CD4-positive, alpha-beta T cell treated with Interleukin-2 at 100 ng/mL for 4 hours (primary cell): ENCODE results near the gene ZBTB40.

ENCODE experiments used
- DNase-seq: peaks from one replicate; pipeline ENCODE4 v3.0.0-alpha.2; 2020; ENCODE audit warnings: low spot score

Gene ZBTB40, protein sequence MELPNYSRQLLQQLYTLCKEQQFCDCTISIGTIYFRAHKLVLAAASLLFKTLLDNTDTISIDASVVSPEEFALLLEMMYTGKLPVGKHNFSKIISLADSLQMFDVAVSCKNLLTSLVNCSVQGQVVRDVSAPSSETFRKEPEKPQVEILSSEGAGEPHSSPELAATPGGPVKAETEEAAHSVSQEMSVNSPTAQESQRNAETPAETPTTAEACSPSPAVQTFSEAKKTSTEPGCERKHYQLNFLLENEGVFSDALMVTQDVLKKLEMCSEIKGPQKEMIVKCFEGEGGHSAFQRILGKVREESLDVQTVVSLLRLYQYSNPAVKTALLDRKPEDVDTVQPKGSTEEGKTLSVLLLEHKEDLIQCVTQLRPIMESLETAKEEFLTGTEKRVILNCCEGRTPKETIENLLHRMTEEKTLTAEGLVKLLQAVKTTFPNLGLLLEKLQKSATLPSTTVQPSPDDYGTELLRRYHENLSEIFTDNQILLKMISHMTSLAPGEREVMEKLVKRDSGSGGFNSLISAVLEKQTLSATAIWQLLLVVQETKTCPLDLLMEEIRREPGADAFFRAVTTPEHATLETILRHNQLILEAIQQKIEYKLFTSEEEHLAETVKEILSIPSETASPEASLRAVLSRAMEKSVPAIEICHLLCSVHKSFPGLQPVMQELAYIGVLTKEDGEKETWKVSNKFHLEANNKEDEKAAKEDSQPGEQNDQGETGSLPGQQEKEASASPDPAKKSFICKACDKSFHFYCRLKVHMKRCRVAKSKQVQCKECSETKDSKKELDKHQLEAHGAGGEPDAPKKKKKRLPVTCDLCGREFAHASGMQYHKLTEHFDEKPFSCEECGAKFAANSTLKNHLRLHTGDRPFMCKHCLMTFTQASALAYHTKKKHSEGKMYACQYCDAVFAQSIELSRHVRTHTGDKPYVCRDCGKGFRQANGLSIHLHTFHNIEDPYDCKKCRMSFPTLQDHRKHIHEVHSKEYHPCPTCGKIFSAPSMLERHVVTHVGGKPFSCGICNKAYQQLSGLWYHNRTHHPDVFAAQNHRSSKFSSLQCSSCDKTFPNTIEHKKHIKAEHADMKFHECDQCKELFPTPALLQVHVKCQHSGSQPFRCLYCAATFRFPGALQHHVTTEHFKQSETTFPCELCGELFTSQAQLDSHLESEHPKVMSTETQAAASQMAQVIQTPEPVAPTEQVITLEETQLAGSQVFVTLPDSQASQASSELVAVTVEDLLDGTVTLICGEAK

DNA sequence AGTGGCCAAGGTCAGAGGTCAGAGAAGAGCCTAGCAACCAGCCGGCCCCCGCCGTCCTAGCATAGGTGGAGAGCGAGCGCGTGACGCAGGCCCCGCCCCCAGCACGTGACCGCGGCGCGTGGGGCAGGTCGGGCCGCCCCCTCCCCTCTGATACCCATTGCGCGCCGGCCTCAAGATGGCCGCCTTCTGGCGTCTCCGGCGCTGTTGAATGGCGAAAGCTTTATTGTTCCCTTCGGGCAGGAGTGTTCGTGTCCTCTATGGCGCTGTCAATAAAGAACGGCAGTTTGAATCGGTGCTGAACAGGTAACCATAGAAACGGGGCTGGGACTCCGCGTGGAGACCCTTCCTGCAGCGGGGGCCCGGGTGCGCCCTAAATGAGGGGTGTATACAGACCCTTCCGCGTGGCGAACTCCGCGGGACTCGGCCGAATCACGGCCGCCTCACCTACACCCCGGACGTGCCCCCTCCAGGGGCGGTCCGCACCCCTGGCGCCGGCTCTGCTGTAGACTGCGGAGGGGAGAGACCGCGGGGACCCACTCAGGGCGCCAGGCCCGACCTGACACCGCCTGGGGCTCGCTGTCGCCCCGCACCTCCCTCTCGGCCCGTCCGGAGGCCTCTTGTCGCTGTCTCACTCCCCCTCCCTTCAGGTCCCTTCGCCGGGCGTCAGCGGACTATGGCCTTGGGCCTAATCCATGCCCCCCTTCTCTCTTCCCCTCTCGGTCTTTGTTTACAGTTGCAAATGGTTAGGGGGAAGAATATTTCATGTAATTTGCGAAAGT is at the start of gene ZBTB40:
Gene ZBTB40, plus strand, starts transcription at position 150 of the 779 bp plus-strand sequence. CDS start 38,098 bp downstream, outside the sequence.
- peak; percentile 93 for DNase-seq

GRCh38 chr1:22402356-22403053 is 49.1 kb upstream of the ZBTB40 start:
- DNase-seq = no peak

DNA sequence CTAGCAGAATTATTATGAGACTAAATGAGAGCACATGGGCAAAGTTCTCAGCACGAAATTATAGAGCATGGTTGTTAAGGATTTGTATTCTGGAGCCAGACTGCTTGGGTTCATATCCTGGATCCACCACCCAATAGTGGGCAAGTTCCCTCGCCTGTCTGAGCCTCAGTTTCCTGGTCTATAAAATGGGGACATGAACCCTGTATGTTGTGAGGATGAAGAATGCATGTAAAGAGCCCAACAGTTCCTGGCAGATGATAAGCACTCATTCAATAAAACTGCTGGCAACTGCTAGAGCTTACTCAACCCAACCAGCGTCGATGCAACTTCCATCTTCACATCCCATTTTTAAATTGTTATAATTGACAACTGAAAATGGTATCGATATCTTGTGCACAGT is 47.2 kb upstream of the ZBTB40 start:
- no peak for DNase-seq

- no peak for DNase-seq
Measured at GRCh38 chr1:22406722-22407495, 44.7 kb upstream of the ZBTB40 start.

GRCh38 chr1:22408230-22408629 is 43.4 kb upstream of the ZBTB40 start:
- DNase-seq = no peak

DNA sequence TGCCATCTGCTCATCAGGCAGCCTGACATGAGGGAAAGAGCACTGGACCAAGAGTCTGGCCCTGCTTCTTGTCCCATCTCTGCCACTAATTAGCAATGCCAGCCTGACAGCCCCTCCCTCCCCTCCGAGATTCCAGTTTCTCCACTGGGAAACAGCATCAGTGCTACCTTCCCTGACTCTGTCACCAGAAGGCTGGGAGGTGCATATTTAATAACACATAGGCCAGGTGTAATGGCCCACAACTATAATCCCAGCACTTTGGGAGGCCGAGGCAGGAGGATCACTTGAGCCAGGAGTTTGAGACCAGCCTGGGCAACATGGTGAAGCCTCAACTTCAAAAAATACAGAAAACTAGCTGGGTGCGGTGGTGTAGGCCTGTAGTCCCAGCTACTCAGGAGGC is 41.2 kb upstream of the ZBTB40 start:
- no peak for DNase-seq

DNA sequence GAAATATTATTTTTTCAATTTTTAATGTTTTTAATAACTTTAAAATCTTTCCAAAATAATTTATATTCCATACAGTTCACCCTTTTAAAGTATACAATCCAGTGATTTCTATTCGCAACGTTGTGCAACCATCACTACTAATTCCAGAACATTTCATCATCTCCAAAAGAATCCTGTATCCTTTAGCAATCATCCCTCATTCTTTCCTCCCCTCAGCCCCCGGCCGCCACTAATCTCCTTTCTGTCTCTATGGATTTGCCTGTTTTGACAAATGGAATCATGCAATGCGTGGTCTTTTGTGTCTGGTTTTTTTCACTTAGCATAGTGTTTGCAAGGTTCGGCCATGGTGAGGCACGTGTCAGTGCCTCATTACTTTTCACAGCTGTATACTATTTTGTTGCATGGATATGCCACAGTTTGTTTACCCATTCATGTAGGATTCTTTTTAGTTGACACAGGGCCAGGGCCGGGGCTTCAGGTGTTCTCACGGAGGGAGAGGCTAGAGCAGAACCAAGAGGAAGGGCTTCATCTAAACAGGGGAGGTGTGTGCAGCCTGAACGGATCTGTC is 40.6 kb upstream of the ZBTB40 start:
- DNase-seq = no peak

GRCh38 chr1:22411589-22411988 is 40.1 kb upstream of the ZBTB40 start:
- DNase-seq = no peak

DNA sequence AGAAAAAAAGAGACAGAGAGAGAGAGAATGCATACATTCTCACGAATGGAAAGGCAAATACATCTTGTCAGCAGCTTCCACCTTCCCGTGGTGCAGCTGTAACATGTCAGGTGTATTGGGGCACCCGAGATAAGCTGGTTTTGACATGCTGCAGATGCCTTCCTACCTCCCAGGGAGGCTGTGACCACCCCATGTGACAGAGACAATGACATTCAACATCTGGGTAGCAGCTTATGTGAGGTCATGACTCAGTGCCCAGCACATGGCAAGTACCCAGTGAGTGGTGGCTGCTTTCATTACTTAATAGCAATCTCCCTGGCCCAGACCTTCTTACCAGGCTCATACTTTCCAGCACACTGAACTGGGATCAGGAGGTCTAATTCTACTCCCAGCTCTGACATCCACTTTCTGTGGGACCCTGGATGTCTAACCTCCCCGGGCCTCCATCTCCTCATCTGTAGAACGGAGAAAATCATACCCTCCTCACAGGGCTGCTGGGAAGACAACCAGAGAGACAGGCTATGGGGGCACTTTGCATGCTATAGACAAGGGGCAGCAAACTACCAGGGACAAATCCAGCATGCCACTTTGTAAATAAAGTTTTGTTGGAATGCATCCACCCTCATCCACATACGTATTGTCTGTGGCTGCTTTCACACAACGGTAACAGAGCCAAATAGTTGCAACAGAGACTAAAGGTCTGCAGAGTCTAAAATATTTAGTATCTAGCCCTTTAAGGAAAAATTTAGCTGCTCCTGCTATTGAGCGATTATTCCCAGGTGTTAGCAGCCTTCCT is 38.5 kb upstream of the ZBTB40 start:
- no peak for DNase-seq

GRCh38 chr1:22413799-22414198 is 37.9 kb upstream of the ZBTB40 start:
- DNase-seq = no peak

GRCh38 chr1:22414244-22414751 is 37.4 kb upstream of the ZBTB40 start:
- DNase-seq = no peak

- DNase-seq = no peak
Measured at GRCh38 chr1:22415489-22415888, 36.2 kb upstream of the ZBTB40 start.

GRCh38 chr1:22416555-22417454 is 34.8 kb upstream of the ZBTB40 start:
- DNase-seq = peak; percentile 58

- DNase-seq = no peak
Measured at GRCh38 chr1:22417466-22417865, 34.2 kb upstream of the ZBTB40 start.

GRCh38 chr1:22418312-22418711 is 33.3 kb upstream of the ZBTB40 start:
- DNase-seq = no peak

DNA sequence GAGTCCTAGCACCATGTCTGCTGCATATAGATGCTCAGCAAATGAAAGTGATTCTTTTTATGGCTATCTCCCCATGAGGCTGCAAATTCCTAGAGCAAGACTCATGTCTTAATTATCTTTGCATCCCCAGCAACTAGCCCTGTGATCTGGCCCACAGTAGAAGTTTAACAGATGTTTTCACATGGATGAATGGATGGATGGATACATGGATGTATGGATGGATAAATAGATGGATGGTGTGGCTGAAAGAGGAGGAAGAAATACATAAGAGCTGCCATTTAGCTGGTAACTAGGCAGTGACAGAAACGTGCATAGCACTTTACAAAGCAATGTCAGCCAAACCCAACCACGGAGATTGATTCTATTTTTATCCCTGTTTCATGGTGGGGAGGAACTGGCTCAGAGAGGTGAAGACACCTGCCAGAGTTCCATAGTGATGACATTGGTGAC is 32.7 kb upstream of the ZBTB40 start:
- DNase-seq = no peak

DNA sequence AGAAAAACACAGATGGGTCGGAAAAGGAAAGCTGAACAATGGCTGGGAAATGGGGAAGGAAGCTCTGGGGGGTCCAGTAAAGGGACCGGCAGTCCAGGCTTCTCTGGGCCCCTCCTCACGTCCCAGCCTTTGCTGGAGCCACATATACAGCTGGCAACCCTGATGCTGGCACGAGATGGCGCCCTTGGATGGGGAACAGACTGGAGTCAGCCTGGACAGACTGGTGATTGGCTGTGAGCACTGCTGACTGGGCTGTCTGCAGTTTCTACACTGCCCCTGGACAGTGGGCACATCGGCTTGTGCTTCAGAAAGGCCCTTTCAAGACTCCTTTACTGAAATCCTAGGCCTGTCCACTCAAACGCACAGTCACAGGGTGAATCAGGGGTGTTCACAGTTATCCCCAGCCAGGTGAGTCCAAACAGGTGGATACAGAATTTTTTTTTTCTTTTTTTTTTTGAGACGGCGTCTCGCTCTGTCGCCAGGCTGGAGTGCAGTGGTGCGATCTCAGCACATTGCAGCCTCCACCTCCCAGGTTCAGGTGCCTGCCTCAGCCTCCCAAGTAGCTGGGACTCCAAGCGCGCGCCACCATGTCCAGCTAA is 31.1 kb upstream of the ZBTB40 start:
- peak; percentile 31 for DNase-seq
